Cardiac muscle cell (in vitro differentiated cells and primary cell): ENCODE results near the gene METTL1. TPM values are rescaled to one million over a fixed set of nuclear protein-coding genes. Genes with fewer than 3 reads are reported as not detected.

Source experiments
- DNase-seq, 2 donors: peaks; one replicate each; pipeline versions ENCODE4 v3.0.0 to v3.0.0-alpha.2; 2010 to 2017; ENCODE audit warnings: low read depth in 1 of 2, low spot score in 1 of 2
- H3K27ac ChIP-seq: fragments of 200-600 bp; sonication (generic); 2 replicates; pipeline ENCODE4 v1.5.1; 2016
- H3K27me3 ChIP-seq: fragments of 200-600 bp; sonication (generic); 2 replicates; pipeline ENCODE4 v1.6.0; 2016; ENCODE audit warnings: control low read depth
- H3K36me3 ChIP-seq: fragments of 200-600 bp; sonication (generic); 2 replicates; pipeline ENCODE4 v1.5.1; 2016; ENCODE audit warnings: control low read depth
- H3K4me1 ChIP-seq: fragments of 200-600 bp; sonication (generic); 2 replicates; pipeline ENCODE4 v1.8.1; 2017; ENCODE audit warnings: low read depth, mild to moderate bottlenecking, mixed run types
- H3K4me3 ChIP-seq: fragments of 200-600 bp; sonication (generic); 2 replicates; pipeline ENCODE4 v1.5.1; 2016; ENCODE audit warnings: mild to moderate bottlenecking
- H3K9me3 ChIP-seq: fragments of 200-600 bp; sonication (generic); 2 replicates; pipeline ENCODE4 v1.5.1; 2017; ENCODE audit warnings: low read depth, mild to moderate bottlenecking, control low read depth
- polyA plus RNA-seq: library from polyadenylated mRNA; unstranded; fragments of >200 nt; fragmentation: Nextera tagmentation; extraction: Ambion mirVana; gene quantifications from 2 replicates; pipeline ENCODE4 v1.2.1, GENCODE V29; 2016
- total RNA-seq: library from RNA; depleted of rRNA; stranded (reverse); fragments of >200 nt; gene quantifications from 2 replicates; pipeline ENCODE4 v1.2.3, GENCODE V29; 2016
- TF ChIP-seq, protein P1 (sequence below): IDR thresholded peaks from 2 replicates; pipeline ENCODE4 v1.5.1; 2012; ENCODE audit warnings: low read depth, mild to moderate bottlenecking, low read length

METTL1 gene
- total and polyA plus RNA-seq, 2 experiments from 2014 or later = 8.1 to 21.6 TPM

DNA sequence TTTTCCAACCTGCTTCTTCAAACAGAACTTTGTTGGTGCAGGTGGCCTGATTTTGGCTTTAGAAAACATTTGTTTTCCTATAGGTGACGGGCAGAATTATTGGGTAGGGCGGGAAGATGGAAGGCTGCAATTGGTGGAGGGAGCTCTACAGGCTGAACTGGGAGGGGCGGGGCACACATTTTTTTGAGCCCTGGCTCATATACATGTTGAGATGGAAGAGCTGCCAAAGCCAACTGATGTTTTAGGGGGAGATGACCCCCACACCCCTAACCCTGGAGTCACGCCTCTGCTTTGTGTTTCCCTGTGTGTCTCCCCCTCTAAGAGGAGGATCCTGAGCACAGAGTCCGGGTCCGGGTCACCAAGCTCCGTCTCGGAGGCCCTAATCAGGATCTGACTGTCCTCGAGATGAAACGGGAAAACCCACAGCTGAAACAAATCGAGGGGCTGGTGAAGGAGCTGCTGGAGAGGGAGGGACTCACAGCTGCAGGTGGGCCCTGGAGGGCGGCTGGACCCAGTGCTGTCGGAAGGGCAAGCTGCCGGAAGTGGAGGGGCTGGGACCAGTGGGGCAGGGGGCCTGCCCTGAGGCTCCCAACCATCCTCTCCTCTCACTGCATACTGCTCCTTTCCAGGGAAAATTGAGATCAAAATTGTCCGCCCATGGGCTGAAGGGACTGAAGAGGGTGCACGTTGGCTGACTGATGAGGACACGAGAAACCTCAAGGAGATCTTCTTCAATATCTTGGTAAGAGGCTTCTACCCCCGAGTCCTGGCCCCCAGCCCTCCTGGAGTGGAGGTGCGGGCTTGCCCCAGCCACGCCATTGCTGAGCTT, 51.9 kb downstream of the METTL1 start:
- H3K4me1 ChIP-seq = no peaks in the 10 kb centered on the region
- H3K27me3 ChIP-seq = peaks cover 21% of the 10 kb centered on the region
- H3K36me3 ChIP-seq = peaks cover 17% of the 10 kb centered on the region
- TF ChIP-seq, protein P1, sequence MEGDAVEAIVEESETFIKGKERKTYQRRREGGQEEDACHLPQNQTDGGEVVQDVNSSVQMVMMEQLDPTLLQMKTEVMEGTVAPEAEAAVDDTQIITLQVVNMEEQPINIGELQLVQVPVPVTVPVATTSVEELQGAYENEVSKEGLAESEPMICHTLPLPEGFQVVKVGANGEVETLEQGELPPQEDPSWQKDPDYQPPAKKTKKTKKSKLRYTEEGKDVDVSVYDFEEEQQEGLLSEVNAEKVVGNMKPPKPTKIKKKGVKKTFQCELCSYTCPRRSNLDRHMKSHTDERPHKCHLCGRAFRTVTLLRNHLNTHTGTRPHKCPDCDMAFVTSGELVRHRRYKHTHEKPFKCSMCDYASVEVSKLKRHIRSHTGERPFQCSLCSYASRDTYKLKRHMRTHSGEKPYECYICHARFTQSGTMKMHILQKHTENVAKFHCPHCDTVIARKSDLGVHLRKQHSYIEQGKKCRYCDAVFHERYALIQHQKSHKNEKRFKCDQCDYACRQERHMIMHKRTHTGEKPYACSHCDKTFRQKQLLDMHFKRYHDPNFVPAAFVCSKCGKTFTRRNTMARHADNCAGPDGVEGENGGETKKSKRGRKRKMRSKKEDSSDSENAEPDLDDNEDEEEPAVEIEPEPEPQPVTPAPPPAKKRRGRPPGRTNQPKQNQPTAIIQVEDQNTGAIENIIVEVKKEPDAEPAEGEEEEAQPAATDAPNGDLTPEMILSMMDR = no peak
- no peak for DNase-seq
- H3K27ac ChIP-seq = no peak overlapping the region
- H3K4me3 ChIP-seq = no peak overlapping the region
- no peaks in the 10 kb centered on the region for H3K9me3 ChIP-seq

DNA sequence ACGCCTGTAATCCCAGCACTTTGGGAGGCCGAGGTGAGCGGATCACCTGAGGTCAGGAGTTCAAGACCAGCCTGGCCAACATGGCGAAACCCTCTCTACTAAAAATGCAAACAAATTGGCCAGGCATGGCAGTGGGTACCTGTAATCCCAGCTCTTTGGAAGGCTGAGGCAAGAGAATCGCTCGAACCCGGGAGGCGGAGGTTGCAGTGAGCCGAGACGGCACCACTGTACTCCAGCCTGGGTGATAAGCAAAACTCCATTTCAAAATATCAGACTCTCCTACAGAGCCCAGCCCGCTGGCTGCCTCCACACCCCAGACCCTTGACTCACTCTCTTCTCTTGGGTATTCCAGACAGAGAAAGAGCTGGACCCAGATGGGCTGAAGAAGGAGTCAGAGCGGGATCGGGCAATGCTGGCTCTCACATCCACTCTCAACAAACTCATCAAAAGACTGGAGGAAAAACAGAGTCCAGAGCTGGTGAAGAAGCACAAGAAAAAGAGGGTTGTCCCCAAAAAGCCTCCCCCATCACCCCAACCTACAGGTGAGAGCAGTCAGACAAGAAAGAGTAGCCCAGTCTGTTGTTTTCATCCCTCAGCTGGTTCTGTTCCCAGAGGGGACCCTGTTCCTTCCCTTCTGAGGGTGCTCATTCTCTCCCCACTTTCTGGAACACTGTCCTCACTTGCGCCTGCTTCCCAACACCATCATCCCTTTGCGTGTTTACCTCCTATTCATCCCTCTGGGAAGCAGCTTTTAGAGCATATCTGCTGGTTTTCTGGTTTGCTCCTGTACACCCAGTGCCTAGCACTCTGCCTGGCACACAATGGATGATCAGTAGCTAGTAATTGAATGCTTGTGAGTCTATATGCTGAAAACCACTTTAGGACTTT, 53.0 kb downstream of the METTL1 start:
- Histone ChIP-seq H3K36me3 (peaks cover 17% of the 10 kb centered on the region), H3K4me3 (no peak overlapping the region), H3K27me3 (peaks cover 10% of the 10 kb centered on the region), H3K27ac (no peak overlapping the region), H3K4me1 (no peaks in the 10 kb centered on the region), H3K9me3 (no peaks in the 10 kb centered on the region)
- DNase-seq = no peak
- TF ChIP-seq, protein P1 = no peak

Other genes starting within 250 kb of the METTL1 start
- gene MBD6, start 249.3 kb downstream of the METTL1 start, total RNA-seq = 13.8 and 14.1 TPM in 2 replicates
- 22.8 and 36.9 TPM in 2 replicates for gene MBD6, start 249.3 kb downstream of the METTL1 start, polyA plus RNA-seq
- gene DCTN2, start 224.9 kb downstream of the METTL1 start, total RNA-seq = 210 and 230 TPM in 2 replicates
- 156 and 157 TPM in 2 replicates for gene DCTN2, start 224.9 kb downstream of the METTL1 start, polyA plus RNA-seq
- gene KIF5A, start 222.1 kb downstream of the METTL1 start, total RNA-seq = 0.36 and 0.49 TPM in 2 replicates
- gene KIF5A, start 222.1 kb downstream of the METTL1 start, polyA plus RNA-seq = 0.05 and 0.11 TPM in 2 replicates
- 15.1 and 23.5 TPM in 2 replicates for gene PIP4K2C, start 180.9 kb downstream of the METTL1 start, total RNA-seq
- 20.4 and 25.5 TPM in 2 replicates for gene PIP4K2C, start 180.9 kb downstream of the METTL1 start, polyA plus RNA-seq
- 52.1 and 59.0 TPM in 2 replicates for gene DTX3, start 167.3 kb downstream of the METTL1 start, total RNA-seq
- 44.5 and 46.6 TPM in 2 replicates for gene DTX3, start 167.3 kb downstream of the METTL1 start, polyA plus RNA-seq
- 22.3 and 38.6 TPM in 2 replicates for gene ARHGEF25, start 160.7 kb downstream of the METTL1 start, total RNA-seq
- 2.0 and 3.5 TPM in 2 replicates for gene ARHGEF25, start 160.7 kb downstream of the METTL1 start, polyA plus RNA-seq
- 0.32 TPM in 1 of 2 replicates, not detected in the other for gene B4GALNT1, start 138.9 kb downstream of the METTL1 start, total RNA-seq
- 0.29 TPM in 1 of 2 replicates, not detected in the other for gene B4GALNT1, start 138.9 kb downstream of the METTL1 start, polyA plus RNA-seq
- 182 and 202 TPM in 2 replicates for gene OS9, start 78.0 kb downstream of the METTL1 start, total RNA-seq
- gene OS9, start 78.0 kb downstream of the METTL1 start, polyA plus RNA-seq = 122 and 134 TPM in 2 replicates
- gene AGAP2, start 33.4 kb downstream of the METTL1 start, total RNA-seq = 0.33 and 0.49 TPM in 2 replicates
- 0.05 and 0.10 TPM in 2 replicates for gene AGAP2, start 33.4 kb downstream of the METTL1 start, polyA plus RNA-seq
- gene TSPAN31, start 27.1 kb downstream of the METTL1 start, total RNA-seq = 41.7 and 65.9 TPM in 2 replicates
- gene TSPAN31, start 27.1 kb downstream of the METTL1 start, polyA plus RNA-seq = 66.3 and 73.4 TPM in 2 replicates
- gene CDK4, start 19.8 kb downstream of the METTL1 start, total RNA-seq = 75.8 and 137 TPM in 2 replicates
- 160 and 172 TPM in 2 replicates for gene CDK4, start 19.8 kb downstream of the METTL1 start, polyA plus RNA-seq
- 21.9 and 23.3 TPM in 2 replicates for gene MARCHF9, start 17.0 kb downstream of the METTL1 start, total RNA-seq
- gene MARCHF9, start 17.0 kb downstream of the METTL1 start, polyA plus RNA-seq = 9.0 and 11.7 TPM in 2 replicates
- gene CYP27B1, start 5.0 kb downstream of the METTL1 start, total RNA-seq = 0.07 and 1.3 TPM in 2 replicates
- gene CYP27B1, start 5.0 kb downstream of the METTL1 start, polyA plus RNA-seq = 0.33 TPM in 1 of 2 replicates, not detected in the other
- gene EEF1AKMT3, start 509 bp upstream of the METTL1 start, total RNA-seq = 2.2 and 4.8 TPM in 2 replicates
- gene EEF1AKMT3, start 509 bp upstream of the METTL1 start, polyA plus RNA-seq = 3.7 and 3.9 TPM in 2 replicates
- 22.6 and 34.4 TPM in 2 replicates for gene TSFM, start 10.7 kb upstream of the METTL1 start, total RNA-seq
- gene TSFM, start 10.7 kb upstream of the METTL1 start, polyA plus RNA-seq = 59.6 and 66.7 TPM in 2 replicates
- 1.6 TPM in 2 replicates for gene AVIL, start 46.6 kb upstream of the METTL1 start, total RNA-seq
- gene AVIL, start 46.6 kb upstream of the METTL1 start, polyA plus RNA-seq = 1.7 and 2.9 TPM in 2 replicates
- gene CTDSP2, start 74.6 kb upstream of the METTL1 start, total RNA-seq = 103 and 105 TPM in 2 replicates
- gene CTDSP2, start 74.6 kb upstream of the METTL1 start, polyA plus RNA-seq = 82.9 and 108 TPM in 2 replicates
- 9.2 and 18.3 TPM in 2 replicates for gene ATP23, start 169.5 kb upstream of the METTL1 start, total RNA-seq
- 11.4 and 14.3 TPM in 2 replicates for gene ATP23, start 169.5 kb upstream of the METTL1 start, polyA plus RNA-seq